ENCODE measurements around the gene MUTYH.
"Not testable (repeated sequence)": the region's sequence is repeated elsewhere in the genome, so short reads cannot be mapped to it uniquely, and the experiment has no call there.

MUTYH gene

GRCh38 chr1:45317166-45317565, 23.1 kb downstream of the MUTYH start:
- no peak for DNase-seq

- no peak for DNase-seq
These were observed 26.0 kb downstream of the MUTYH start for GRCh38 chr1:45314266-45314665.

DNA sequence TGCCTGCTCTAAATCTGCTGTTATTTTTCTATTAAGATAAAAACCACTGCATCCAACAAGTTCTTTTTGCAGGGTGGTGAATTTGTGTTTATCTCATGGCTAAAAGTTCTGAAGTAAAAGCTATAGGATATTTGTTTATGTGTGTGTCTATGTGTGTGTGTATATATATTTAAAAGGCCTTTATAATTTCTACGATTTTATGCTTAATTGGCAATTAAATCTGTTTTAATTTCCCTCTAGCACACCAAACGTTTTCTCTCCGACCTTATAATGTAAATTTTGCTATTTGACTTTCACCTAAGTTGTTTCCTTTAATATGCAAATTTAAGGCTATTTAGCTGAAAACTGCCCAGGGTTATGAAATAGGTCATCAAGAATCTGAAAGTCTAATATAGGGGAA, 33.3 kb downstream of the MUTYH start:
- no peak for DNase-seq

GRCh38 chr1:45306319-45306718, 33.9 kb downstream of the MUTYH start:
- peak; percentile 47 to 61 for DNase-seq

GRCh38 chr1:45305231-45305630, 35.0 kb downstream of the MUTYH start:
- no peak for DNase-seq

DNA sequence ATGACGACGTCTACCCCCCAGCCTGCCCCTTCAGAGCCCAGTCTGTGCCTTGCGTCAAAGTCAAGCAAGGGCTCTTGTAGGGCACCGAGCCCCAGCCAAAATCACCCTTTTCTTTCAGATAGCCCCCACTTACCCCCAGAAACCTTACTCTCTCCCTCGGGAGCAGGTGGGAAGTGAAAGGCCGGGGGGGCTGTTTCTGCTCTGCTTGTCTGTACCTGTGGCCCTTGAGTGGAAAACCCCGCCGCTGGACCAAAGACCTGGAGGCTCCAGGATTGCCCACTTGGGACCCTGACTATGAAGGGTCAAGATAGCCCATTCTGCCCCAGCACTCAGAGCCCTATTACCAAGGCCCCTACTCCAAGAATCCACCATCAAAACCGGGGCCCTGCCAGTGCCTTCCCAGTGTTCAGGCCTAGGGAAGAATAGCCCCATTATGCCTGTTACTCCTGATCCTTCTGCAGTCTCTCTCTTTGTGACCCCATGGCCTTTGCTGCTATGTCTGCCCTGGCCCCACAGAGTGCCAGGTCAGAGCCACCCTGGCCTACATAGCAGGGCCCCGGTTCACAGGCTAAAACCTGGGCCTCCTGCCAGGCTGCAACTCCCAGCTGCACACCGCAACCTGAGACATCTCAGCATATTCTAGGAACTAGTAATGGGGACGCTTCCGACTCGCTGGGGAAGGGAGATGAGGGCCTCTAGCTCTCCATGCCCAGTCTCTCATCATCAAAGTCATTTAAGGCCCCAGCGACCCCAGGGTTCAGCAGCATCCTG, 35.7 kb downstream of the MUTYH start:
- DNase-seq = peak in 1 of 2 experiments; percentile 31

DNA sequence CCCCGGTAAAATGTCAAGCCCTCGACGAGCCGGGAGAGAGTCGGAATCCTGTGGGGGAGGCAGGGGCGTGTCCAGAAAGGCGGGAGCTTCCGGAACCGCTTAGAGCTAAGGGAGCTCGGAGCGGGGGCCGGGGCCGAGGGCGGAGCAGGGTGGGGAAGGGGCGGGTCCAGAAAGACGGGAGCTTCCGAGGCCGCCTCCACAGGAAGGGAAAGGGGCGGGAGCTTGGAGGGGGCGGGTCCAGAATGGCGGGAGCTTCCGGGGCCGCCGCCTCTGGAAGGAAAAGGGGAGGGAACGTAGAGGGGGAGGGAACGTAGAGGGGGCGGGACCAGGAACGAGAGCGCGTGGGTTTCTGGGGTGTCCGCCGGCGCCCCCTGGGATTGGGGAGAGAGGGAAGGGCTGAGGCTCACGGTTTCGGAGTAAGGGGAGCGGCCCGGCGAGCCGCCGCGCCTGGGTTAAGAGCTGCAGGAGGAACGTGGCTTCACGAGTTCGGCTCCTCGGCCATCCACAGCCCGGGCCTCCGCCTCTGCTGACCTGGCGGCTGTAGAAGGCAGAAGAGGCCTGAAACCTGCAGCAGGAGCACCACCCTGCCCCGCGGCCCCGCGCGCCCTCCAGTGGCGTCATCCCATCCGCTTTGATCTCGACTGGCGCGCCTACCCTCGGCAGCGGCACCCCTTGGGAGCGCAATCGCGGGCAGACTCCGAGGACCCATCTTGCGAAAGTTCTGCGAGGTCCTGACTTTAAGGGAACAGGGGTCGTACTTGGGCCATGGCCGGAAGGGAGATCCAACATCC, 36.5 kb downstream of the MUTYH start:
- DNase-seq = peak; percentile 100

GRCh38 chr1:45302505-45303150, 37.6 kb downstream of the MUTYH start:
- no peak for DNase-seq

GRCh38 chr1:45300669-45300997, 39.6 kb downstream of the MUTYH start:
- no peak for DNase-seq

GRCh38 chr1:45299981-45300668, 40.1 kb downstream of the MUTYH start:
- DNase-seq = peak; percentile 22 to 44

GRCh38 chr1:45299296-45299695, 40.9 kb downstream of the MUTYH start:
- DNase-seq = no peak

GRCh38 chr1:45297666-45298356, 42.4 kb downstream of the MUTYH start:
- DNase-seq = no peak

- DNase-seq = no peak
These were observed 48.5 kb downstream of the MUTYH start for GRCh38 chr1:45291716-45292115.

DNA sequence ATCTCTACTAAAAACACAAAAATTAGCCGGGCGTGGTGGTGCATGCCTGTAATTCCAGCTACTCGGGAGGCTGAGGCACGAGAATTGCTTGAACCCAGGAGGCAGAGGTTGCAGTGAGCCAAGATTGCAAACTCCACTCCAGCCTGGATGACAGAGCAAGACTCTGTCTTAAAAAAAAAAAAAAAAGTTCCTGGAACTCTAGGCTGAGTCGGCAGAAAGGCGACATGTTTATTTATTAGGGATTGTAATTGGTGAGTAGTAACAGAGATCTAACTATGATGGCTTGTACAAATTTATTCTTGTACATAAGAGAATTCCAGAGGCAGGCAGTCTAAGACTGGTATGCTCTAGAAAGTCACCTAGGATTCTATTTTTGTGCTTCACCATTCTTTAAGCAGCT, 49.2 kb downstream of the MUTYH start:
- DNase-seq = not testable (repeated sequence)

GRCh38 chr1:45286521-45286920, 53.7 kb downstream of the MUTYH start:
- DNase-seq = not testable (repeated sequence)

GRCh38 chr1:45284858-45285257, 55.4 kb downstream of the MUTYH start:
- not testable (repeated sequence) for DNase-seq

GRCh38 chr1:45282351-45282750, 57.9 kb downstream of the MUTYH start:
- no peak for DNase-seq
